NCI-H2227 (cell line): ENCODE measurements around the gene MED27.

Experiments
- DNase-seq: peaks from one replicate; lab custom pipeline; 2025; ENCODE audit not compliant: unreplicated experiment; lab: John Stamatoyannopoulos, UW

MED27 gene

GRCh38 chr9:131840751-131841702 lies 238.6 kb downstream of the MED27 start:
- DNase-seq, result no peak

GRCh38 chr9:131840220-131840619 lies 239.4 kb downstream of the MED27 start:
- DNase-seq, result no peak

GRCh38 chr9:131839281-131840084 lies 240.2 kb downstream of the MED27 start:
- DNase-seq, result no peak

- no peak for DNase-seq
These were observed 241.0 kb downstream of the MED27 start for GRCh38 chr9:131838530-131839280.

- no peak for DNase-seq
These were observed 241.8 kb downstream of the MED27 start for GRCh38 chr9:131837836-131838235.

- no peak for DNase-seq
These were observed 242.4 kb downstream of the MED27 start for GRCh38 chr9:131837316-131837715.

GRCh38 chr9:131836607-131837315 lies 242.9 kb downstream of the MED27 start:
- no peak for DNase-seq

- no peak for DNase-seq
These were observed 243.6 kb downstream of the MED27 start for GRCh38 chr9:131836021-131836420.

GRCh38 chr9:131835151-131835910 lies 244.3 kb downstream of the MED27 start:
- DNase-seq, result no peak

- no peak for DNase-seq
These were observed 244.9 kb downstream of the MED27 start for GRCh38 chr9:131834721-131835120.

GRCh38 chr9:131833906-131834305 lies 245.8 kb downstream of the MED27 start:
- no peak for DNase-seq

GRCh38 chr9:131833083-131833482 lies 246.6 kb downstream of the MED27 start:
- DNase-seq, result no peak

- DNase-seq, result no peak
These were observed 248.1 kb downstream of the MED27 start for GRCh38 chr9:131831380-131832165.

GRCh38 chr9:131827821-131828369 lies 251.8 kb downstream of the MED27 start:
- no peak for DNase-seq

GRCh38 chr9:131826966-131827525 lies 252.6 kb downstream of the MED27 start:
- no peak for DNase-seq

- no peak for DNase-seq
These were observed 253.6 kb downstream of the MED27 start for GRCh38 chr9:131826053-131826452.

GRCh38 chr9:131824953-131825495 lies 254.6 kb downstream of the MED27 start:
- DNase-seq, result no peak

- DNase-seq, result no peak
These were observed 255.5 kb downstream of the MED27 start for GRCh38 chr9:131824155-131824594.
